ENCODE measurements around the gene PDE3A. TPM values are rescaled to one million over a fixed set of nuclear protein-coding genes. Genes with fewer than 3 reads are reported as not detected.

PDE3A gene
- total RNA-seq, 1 donor from 2014 or later, result 12.0 TPM

GRCh38 chr12:20390846-20391245 is 22.5 kb downstream of the PDE3A start:
- no peak for DNase-seq (ENCODE audit: low spot score in 2 of 2, unreplicated experiment in 2 of 2)
- Mint-ChIP-seq H3K36me3 (peaks cover 8% of the 10 kb centered on the region), H3K9me3 (peaks cover 13% of the 10 kb centered on the region), H3K4me3 (no peak overlapping the region), H3K27ac (no peak overlapping the region), H3K27me3 (ENCODE audit: low read depth) (no peaks in the 10 kb centered on the region), H3K4me1 (peaks cover 14% of the 10 kb centered on the region)
- no peak for TF ChIP-seq CTCF (IDR thresholded peaks at IDR 0.05; ENCODE audit: unreplicated experiment)

GRCh38 chr12:20392339-20392738 is 24.0 kb downstream of the PDE3A start:
- Mint-ChIP-seq H3K9me3 (peaks cover under 1% of the 10 kb centered on the region), H3K4me3 (no peak overlapping the region), H3K27me3 (ENCODE audit: low read depth) (no peaks in the 10 kb centered on the region), H3K4me1 (peaks cover 14% of the 10 kb centered on the region), H3K27ac (no peak overlapping the region), H3K36me3 (no peaks in the 10 kb centered on the region)
- no peak for DNase-seq (ENCODE audit: low spot score in 2 of 2, unreplicated experiment in 2 of 2)
- TF ChIP-seq CTCF (IDR thresholded peaks at IDR 0.05; ENCODE audit: unreplicated experiment), result no peak

- no peak overlapping the region for H3K4me3 Mint-ChIP-seq
- no peak for TF ChIP-seq CTCF (IDR thresholded peaks at IDR 0.05; ENCODE audit: unreplicated experiment)
- H3K4me1 Mint-ChIP-seq, result peaks cover 14% of the 10 kb centered on the region
- no peaks in the 10 kb centered on the region for H3K9me3 Mint-ChIP-seq
- H3K27ac Mint-ChIP-seq, result no peak overlapping the region
- no peaks in the 10 kb centered on the region for H3K27me3 Mint-ChIP-seq (ENCODE audit: low read depth)
- H3K36me3 Mint-ChIP-seq, result no peaks in the 10 kb centered on the region
- DNase-seq (ENCODE audit: low spot score in 2 of 2, unreplicated experiment in 2 of 2), result no peak
Observed at GRCh38 chr12:20393707-20394106, 25.4 kb downstream of the PDE3A start.

- no peak overlapping the region for H3K4me3 Mint-ChIP-seq
- H3K27me3 Mint-ChIP-seq (ENCODE audit: low read depth), result peaks cover 1% of the 10 kb centered on the region
- TF ChIP-seq CTCF (IDR thresholded peaks at IDR 0.05; ENCODE audit: unreplicated experiment), result no peak
- H3K36me3 Mint-ChIP-seq, result peaks cover 1% of the 10 kb centered on the region
- H3K4me1 Mint-ChIP-seq, result no peaks in the 10 kb centered on the region
- DNase-seq (ENCODE audit: low spot score in 2 of 2, unreplicated experiment in 2 of 2), result no peak
- no peak overlapping the region for H3K27ac Mint-ChIP-seq
- H3K9me3 Mint-ChIP-seq, result no peaks in the 10 kb centered on the region
Observed at GRCh38 chr12:20395791-20396550, 27.6 kb downstream of the PDE3A start.

GRCh38 chr12:20398686-20399085 is 30.3 kb downstream of the PDE3A start:
- no peaks in the 10 kb centered on the region for H3K9me3 Mint-ChIP-seq
- no peak for DNase-seq (ENCODE audit: low spot score in 2 of 2, unreplicated experiment in 2 of 2)
- H3K4me3 Mint-ChIP-seq, result no peak overlapping the region
- peaks cover 5% of the 10 kb centered on the region for H3K4me1 Mint-ChIP-seq
- peaks cover 1% of the 10 kb centered on the region for H3K36me3 Mint-ChIP-seq
- no peak for TF ChIP-seq CTCF (IDR thresholded peaks at IDR 0.05; ENCODE audit: unreplicated experiment)
- peaks cover 1% of the 10 kb centered on the region for H3K27me3 Mint-ChIP-seq (ENCODE audit: low read depth)
- no peak overlapping the region for H3K27ac Mint-ChIP-seq

Data from mesothelial cell of epicardium (in vitro differentiated cells).